Cerebellar nuclear complex (tissue), 1 donor: Measurements from ENCODE around the gene TSPAN9.

Experiments
- DNase-seq, 2 experiments: peaks; one replicate each; lab custom pipeline; 2025; lab: John Stamatoyannopoulos, UW

The TSPAN9 gene

DNA sequence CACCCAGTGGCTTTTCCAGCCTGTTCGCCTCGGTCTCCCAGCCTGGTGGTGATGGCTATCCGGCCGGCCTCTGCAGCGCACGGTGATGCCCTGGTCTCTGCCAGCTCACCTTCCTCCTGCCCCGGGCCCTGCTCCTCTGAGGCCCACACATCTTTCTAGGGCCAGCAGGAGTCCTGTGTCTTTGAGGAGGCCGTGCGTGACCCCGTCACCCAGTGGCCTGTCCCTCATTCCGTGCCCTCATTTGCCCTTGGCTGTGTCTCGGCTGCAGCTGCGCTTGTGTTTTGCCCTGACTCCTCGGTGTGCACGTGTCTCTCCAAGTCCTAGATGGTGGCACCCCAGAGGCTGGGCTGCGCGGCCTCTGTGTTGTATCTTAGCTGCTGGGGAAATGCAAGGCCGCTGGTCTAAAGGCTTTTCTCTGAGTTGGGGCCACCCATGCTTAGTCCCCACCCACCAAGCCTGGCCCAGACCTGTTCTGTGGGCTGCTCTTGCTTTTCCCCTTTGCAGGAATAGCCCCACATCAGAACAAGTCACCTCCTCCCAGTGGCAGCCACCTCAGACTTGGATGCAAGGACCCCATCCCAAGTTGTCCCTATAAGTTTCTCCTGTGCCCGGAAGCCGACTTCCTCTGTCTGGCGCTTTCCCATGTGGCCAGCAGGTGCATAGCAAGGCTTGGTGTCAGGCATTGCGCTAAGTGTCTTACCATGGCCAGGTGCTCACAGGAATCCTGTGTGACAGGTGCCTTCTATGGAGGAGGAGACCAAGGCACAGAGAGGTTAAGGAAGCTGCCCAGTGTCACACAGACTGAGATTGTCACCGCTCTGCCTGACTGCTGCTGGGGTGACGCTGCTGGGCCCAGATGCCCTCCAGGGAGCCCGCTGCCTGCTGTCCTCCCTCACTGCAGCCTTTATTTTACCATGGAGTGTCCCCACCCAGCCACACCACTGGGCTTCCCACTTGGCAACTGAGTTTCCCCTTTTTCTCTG lies 64.5 kb downstream of the TSPAN9 start:
- DNase-seq = no peak

DNA sequence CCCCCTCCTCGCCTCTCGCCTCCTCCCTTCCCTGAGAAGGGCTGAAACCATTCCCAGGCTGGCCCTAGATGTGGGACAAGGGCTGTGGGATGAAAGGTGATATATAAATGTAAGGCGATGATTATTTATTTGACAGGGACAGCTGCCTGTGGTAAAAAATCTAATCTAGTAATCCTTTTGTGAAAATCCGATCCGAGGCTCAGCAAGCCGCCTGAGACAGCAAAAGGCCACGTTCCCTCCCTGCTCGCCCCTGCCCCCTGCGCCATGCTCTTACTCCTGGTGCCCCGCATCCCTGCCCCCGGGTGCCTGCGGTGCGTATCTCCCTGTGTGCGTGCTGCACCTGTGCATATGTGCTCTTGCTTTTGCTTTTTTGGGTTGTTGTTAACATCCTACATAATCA lies 65.2 kb downstream of the TSPAN9 start:
- DNase-seq = no peak

DNA sequence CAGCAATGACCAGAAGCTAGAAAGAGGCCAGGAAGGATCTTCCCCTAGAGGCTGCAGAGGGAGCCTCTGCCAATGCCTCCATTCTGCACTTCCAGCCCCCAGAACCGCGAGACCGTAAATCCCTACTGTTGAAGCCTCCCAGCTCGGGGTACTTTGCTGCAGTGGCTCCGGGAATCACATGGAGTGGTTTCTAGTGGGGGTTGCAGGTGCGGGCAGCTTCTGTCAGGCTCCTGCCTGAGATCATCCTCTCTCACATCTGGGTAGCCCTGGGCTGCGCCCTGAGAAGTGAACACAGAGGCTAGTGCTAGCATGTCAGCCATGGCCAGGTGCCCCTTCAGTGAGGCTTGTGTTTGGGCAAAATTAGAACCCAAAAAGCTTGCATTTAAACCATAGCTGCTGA lies 67.3 kb downstream of the TSPAN9 start:
- no peak for DNase-seq

DNA sequence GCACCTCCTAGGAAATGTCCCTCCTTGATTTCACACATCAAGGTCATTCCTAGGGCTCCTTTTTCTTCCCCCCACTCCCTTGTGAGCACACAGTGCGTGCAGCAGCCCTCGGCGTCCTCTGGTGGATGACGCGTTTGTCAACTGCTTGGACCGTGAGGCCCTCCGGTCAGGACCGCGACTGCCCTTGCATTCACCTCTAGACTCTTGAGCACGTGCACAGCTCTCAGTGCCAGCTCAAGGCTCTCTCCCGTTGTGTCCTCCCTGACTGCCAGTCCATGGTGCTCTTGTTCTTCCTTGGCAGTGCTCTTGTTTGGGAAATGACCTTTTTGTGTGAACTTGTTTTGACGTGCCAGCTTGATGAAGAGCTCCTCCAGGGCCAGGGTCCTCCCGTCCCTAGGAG lies 67.9 kb downstream of the TSPAN9 start:
- peak; percentile 71 to 79 for DNase-seq

DNA sequence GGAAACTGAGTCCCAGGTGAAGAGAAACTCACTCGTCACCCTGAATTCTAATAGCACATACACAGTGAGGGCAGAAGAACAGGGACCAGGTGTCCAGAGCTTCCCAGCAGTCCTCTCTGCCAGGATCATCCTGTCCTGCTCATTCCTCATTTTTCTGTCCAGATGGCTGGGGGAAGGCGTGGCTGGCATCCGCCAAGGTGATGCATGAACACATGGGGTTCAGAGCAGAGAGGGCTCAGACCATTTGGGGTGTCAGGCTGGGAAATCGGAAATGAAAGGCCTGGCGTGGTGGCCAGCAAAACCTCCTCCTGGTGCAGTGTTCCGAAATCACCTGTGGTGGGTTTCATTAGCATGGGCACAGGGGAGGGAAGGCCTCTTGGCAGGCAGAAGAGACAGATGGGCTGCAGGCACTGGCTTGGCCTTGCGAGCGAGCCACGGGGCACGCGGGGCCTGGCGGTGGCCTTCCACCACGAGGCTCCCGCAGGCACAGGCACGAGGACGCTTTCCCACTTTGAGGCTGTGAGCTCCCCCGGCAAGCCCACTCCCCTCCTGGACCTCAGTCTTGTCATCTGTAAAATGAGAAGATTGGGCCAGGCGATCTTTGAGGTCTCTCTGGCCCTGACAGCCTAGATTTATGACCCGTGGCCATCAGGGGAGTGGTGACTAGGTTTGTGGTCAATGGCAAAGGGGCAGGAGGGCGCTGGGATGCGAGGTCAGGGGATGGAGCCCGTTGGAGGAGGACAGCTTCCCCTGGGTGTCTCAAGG lies 68.5 kb downstream of the TSPAN9 start:
- peak; percentile 93 to 98 for DNase-seq

DNA sequence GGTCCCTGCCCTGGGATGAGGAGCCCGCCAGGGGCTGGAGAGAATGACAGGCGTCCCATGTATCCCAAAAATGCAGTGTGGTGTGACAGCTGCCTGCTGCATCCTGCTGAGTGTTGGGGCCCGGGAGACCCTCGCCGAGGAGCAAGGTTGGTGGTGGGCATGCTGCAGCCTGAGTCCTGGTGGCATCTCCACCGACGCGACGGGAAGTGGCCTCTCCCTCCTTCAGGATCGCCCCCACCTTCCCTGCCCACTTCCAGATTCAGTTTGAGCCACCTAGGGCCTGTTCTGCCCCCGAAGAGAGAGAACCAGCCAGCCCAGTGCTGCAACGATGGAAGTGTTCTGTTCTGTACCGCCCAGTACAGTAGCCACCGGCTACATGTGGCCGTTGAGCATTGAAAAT lies 70.1 kb downstream of the TSPAN9 start:
- no peak for DNase-seq

DNA sequence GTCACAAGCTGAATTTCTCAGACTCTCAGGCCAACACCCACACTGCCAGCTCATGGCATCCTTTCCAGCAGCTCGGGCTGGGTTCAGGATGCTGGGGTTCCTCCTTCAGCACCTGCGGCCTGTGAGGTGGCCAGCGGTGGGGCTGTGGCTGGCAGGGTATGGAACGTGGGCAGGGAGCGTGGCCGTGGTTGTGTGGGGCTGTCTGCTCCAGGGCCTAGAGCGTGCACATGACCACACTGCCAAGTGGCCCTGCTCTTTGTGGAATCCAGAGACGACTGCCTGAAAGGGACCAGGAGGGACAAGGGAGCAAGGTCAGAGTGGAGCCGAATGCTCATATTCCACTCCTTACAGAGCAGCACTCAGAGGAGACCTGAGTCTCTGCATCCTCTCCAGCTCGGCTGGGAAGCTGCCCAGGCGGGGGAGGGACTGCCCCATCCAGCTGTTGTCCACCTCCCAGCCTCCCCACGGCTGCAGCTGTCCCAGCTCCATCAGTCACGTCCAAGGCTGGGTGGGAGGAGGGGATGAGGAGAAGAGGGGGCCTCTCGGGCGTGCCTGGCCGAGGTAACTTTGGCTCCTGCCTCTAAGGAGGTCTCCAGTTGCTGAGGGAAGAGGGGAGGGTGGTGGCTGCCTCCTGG lies 71.3 kb downstream of the TSPAN9 start:
- DNase-seq = no peak

DNA sequence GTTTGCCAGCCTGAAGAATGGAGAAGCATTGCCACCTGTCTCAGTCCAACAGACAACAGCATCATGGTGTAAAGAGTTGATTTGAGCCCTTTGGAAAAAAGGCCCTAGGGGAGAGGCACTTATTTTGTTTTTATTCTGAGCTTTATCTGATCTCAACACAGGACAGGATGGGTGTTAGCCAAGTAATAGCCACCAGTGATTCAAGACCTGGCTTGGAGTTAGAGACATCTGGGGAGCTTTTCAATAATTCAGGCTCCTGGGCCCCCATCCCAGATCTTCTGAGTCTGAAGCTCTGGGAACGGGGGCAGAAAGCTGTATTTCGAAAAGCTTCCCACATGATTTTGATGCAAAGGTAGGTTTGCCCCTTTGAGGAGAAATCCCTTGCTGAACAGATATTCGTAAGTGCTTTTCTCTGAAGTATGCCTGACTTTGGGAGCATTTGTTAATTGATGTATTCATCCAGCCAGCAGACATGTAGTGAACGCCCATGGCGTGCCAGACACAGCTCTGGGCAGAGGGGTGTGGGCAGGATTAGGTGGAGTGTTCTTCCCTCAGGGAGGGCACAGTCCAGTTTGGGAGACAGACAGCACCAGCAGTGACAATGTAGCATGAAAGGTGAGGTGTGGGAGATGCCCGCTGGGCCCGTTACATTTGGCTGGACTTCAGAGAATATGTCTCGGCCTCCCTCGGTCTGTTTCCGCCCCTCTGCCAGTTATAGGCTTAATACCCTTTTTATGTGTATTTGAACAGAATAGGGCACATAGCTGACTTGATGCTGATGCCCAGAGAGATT lies 72.5 kb downstream of the TSPAN9 start:
- DNase-seq = no peak

DNA sequence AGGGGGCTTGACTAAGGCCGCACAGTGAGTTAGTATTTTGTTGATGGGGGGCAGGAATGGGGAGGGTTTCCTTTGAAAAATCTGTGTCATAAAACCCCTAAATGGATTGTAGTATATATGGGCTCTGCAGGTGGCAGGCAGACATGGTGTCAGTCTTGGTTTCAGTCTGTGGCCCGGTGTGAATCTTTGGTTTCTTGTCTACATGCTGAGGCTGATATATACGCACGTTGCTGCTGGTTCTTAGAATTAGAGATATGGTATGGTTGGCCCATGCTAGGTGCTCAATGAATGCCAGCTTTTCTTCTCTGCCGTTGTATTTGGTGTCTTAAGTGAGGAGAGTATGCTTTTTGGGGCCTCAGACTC lies 73.1 kb downstream of the TSPAN9 start:
- DNase-seq = no peak

DNA sequence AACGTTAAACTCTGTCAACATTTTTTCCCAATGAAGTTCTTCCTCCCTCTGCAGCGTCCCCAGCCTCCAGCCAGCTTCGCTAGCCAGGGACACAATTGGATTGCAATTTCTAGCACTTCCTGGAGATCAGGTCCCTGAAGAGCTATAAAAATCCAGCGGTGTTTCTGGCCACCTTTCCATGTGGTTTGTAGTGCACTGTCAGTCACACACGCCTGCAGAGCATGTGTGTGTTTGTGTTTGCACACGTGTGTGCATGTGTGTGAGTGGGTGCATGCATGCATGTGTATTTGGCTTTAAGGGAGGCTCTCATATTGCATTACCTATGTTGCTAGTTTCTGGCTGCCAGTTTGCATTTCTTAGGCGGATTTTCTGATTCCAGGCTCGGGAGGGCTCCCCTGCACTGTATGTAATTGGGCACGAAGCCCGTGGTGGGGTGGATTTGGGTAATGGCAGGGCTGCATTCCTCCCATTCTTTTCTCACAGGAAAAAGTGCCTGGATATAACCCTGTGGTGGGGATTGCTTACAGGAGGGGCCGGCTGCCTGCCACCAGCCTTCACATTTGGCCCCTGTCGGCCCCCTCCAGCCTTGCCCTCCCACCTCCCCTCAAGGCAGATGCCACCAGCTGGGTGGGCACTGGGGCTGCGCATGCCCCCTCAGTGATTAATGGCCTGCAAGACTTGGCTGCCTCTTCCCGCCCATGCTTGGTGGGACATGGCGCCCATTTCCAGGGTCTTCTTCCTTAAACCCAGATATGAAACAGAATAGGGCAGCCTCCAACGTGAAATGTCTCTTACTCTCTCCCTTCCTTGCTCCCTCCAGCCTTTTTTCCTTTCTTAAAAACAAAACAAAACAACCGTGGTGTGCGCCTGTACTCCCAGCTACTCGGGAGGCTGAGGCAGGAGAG lies 74.0 kb downstream of the TSPAN9 start:
- no peak for DNase-seq

DNA sequence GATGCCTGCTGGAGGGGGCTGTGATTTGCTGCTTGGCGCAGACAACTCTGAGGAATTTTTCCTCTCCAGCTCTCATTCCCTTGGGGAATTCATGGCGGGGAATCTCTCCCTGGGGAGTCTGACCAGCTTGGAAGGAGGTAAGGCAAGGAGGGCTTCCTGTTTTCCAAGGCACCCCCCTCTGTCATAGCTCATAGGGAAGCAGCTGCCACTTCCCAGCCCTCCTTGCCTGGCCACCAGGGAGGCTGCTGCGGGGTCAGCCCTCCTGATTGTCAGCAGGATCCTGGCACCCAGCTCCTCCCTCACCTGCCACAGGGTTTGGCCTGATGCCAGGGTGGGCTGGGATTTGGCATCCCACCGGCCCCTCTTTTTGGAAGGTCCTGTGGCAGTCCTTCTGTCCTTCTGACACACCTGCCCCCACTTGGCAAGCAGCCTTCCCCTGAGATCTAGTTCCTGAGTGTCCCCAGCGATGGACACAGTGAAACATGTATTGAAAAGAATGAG lies 74.9 kb downstream of the TSPAN9 start:
- no peak for DNase-seq

DNA sequence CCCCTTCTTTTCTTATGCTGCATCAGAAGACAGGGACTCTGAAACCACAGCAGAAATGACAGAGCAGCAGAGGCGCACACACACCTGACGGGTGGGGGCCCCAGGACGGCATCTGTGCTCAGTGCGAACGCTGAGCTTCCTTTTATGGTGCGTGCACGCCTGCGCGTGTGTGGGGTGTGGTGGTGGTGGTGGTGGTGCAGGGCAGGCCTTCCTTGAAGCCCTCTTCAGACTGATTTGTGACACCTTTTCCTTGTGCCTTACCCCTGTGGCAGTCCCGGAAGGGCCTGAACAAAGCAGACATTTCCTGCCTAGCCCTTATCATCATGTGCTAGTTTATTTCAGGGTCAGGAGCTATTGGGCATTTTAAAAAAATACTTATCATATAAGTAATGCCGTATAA lies 75.7 kb downstream of the TSPAN9 start:
- no peak for DNase-seq

DNA sequence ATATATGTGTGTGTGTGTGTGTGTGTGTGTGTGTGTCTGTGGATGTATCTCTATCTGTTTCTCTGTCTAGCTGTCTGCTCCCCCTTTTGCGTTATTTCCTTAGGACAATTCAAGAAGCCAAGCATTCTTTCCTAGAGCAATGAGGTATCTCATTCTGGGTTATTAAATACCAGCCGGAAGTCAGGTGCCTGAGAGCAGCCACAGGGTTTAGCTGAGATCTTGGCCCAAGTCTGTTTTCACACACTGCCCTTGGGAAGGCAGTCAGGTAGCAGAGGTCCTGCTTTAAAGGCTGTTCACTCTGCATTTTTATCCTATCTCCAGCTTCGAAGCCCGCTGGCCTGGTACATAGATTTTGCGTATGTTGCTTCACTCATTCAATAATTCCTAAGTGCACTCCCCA lies 76.8 kb downstream of the TSPAN9 start:
- DNase-seq = peak in 1 of 2 experiments; percentile 41

DNA sequence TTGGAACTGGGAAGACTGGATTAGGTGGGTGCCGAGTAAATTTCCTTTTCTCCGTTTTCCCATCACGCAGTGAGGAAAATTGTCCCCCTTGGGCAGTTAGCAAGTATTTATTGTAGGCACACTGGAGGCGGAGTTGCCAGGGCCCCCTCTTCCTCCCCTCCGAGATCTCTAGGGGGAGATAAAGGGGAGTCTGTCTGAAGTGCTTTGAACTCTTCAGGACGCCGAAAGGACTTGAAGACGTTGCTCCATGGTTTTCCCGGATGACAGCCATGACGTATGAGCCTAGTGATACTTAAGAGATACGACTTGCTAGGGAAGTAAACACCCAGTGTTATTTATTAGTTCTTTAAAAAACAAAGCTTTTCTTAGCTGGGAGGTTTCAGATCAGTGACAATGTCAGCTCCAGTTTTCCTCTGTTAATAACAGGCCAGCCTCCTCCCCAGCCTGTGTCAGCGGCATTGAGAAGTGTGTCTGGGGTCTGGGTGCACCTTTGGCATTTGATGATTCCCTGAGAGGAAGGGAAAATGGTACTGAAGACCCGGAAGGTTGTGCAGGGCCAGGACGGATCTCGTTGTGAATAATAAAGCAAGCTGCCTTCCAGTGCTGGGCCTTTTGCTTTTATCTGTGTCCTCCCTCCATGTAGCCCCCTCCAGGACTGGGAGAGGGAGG lies 78.7 kb downstream of the TSPAN9 start:
- DNase-seq = no peak

DNA sequence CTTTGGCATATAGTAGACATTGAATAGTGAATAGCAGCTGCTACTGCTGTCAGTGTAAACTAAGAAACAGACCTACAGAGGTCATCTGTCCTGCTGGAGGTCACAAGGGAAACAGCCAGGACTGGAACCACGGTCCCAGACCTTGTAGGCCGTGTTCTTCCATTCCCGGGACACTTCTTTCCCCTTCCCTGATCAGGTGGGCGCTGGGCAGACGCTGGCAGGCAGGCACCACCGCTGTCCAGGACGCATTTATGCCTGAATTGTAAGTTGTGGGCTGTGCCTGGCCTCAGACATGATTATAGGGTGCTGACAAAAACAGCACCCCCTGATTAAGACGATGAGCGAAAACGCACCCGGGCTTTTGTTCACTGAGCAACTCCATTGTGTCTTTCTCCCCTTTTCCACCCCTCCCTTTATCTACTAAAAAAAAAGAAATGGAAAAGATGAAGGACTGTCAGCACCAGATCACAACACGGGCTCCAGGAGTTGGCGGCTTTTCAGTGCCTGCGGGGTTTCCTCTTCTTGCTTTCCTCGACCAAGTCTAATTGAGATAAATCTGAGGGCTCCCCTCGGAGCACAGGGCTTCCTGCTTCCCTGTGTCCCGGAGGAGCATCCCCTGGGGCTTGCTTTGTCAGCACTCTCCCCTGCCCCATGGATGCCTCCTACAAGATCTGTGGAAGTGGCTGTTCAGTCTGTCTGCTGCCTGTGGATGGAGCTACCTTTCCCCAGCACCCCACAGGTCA lies 80.6 kb downstream of the TSPAN9 start:
- DNase-seq = no peak

DNA sequence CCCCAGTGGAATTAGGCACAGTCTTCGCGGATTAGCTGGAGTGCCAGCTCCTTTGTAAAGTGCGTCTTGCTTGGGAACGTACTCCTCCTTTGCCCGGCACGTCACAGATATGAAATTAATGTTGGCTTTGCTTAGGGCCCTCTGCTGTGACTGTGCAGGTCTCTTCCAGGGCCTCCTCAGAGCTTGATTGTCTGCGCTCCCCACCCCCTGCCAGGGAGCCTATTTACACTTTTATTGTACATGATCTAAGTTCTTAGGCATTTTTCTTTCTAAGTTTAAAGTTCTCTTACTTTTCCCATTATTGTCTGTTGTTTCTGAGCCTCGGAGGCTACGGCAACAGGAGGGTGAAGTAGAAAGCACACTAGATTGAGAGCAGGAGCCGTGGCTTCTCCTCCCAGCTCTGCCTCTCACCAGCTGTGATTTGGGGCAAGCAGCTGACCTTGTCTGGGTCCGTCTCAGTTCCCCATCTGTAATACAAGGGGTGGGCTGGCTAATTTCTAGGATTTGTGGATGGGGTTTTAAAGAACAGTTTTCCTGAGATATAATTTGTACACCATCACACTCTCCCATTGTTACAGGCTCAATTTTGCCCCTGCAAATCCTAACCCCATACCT lies 81.8 kb downstream of the TSPAN9 start:
- peak in 1 of 2 experiments; percentile 8 for DNase-seq

DNA sequence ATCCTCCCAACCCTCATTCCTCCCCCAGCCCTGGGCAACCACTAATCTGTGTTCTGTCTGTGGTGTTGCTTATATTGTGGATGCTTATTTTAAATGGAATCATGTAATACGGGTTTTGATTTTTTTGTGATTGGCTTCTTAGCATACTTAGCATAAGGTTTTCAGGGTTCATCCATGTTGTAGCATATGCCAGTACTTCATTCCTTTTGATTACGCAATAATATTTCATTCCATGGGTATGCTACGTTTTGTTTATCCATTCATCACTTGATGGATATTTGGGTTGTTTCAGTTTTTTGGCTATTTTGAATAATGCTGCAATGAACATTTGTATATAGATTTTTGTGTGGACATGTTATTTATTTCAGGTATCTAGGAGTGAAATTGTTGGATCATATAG lies 82.9 kb downstream of the TSPAN9 start:
- no peak for DNase-seq

DNA sequence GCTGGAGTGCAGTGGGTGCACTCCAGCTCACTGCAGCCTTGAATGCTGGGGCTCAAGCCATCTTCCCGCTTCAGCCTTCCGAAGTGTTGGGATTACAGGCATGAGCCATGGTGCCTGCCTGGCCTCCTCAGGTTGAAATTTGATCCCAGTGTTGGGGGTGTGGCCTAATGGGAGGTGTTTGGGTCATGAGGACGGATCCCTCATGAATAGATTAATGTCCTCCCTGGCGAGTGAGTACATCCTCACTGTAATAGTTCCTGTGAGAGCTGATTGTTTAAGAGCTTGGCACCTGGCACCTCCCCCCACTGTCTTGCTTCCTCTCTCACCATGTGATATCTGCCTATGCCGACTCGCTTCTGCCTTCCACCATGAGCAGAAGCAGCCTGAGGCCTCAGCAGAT lies 84.7 kb downstream of the TSPAN9 start:
- DNase-seq = no peak
